HepG2 (cell line): ENCODE results near the gene RRM2. TPM values are rescaled to one million over a fixed set of nuclear protein-coding genes. Genes with fewer than 3 reads are reported as not detected.

Experiments used
- BRD4 ChIP-seq: sonication (generic); formaldehyde crosslinking; IDR thresholded peaks from 2 replicates; pipeline ENCODE4 v1.4.0; 2020; ENCODE audit warnings: missing genetic modification reagents
- CHCHD3 ChIP-seq: sonication (generic); formaldehyde crosslinking; IDR thresholded peaks from 2 replicates; pipeline ENCODE4 v1.8.0; 2022; ENCODE audit warnings: mild to moderate bottlenecking, missing genetic modification reagents, moderate library complexity
- EHMT2 ChIP-seq: fragments of 200-600 bp; sonication (generic); IDR thresholded peaks from 2 replicates; pipeline ENCODE4 v1.7.0; 2017; ENCODE audit warnings: antibody characterized with exemption, low read depth, low read length, borderline replicate concordance
- MEIS2 ChIP-seq: sonication (generic); formaldehyde crosslinking; IDR thresholded peaks from 2 replicates; pipeline ENCODE4 v1.9.0; 2021; ENCODE audit warnings: mild to moderate bottlenecking, missing genetic modification reagents
- NFIB ChIP-seq: sonication (generic); formaldehyde crosslinking; IDR thresholded peaks from 2 replicates; pipeline ENCODE4 v1.9.0; 2021; ENCODE audit warnings: missing genetic modification reagents, mild to moderate bottlenecking, borderline replicate concordance
- SMAD3 ChIP-seq: sonication (generic); formaldehyde crosslinking; IDR thresholded peaks from 2 replicates; pipeline ENCODE4 v1.4.0; 2020; ENCODE audit warnings: missing genetic modification reagents
- SUZ12 ChIP-seq: fragments of 150-350 bp; IDR thresholded peaks from 2 replicates; pipeline ENCODE4 v1.6.1; 2014; ENCODE audit warnings: low read depth, low read length
- XRCC5 ChIP-seq: fragments of 200-400 bp; formaldehyde crosslinking; optimal IDR thresholded peaks from 2 replicates; pipeline ENCODE3; 2017; ENCODE audit warnings: mild to moderate bottlenecking, low read length
- ZNF335 ChIP-seq: sonication (generic); formaldehyde crosslinking; IDR thresholded peaks from 2 replicates; pipeline ENCODE4 v1.4.0; 2020; ENCODE audit warnings: missing genetic modification reagents
- ZNF644 ChIP-seq: IDR thresholded peaks from 2 replicates; pipeline ENCODE4 v1.6.1; 2016; ENCODE audit warnings: low read depth
- ZNF761 ChIP-seq: sonication (generic); formaldehyde crosslinking; conservative IDR thresholded peaks from 2 replicates; pipeline ENCODE4 v1.4.0; 2020; ENCODE audit warnings: mild to moderate bottlenecking, missing genetic modification reagents
- polyA plus RNA-seq, 8 experiments: library from polyadenylated mRNA; depleted of rRNA in 3 of 8; stranded (reverse) in 7 of 8; unstranded in 1 of 8; fragments of >200 nt; fragmentation: Illumina TruSeq in 4 of 8; extraction: Trizol in 4 of 8; gene quantifications; 2 replicates each; pipeline versions ENCODE4 v1.2.1 to v1.2.3, GENCODE V29; 2011 to 2016; ENCODE audit warnings: low read depth in 4 of 8, missing spikeins in 1 of 8, mixed read lengths in 1 of 8; ENCODE audit not compliant: insufficient read depth in 1 of 8
- total RNA-seq, 5 experiments: library from RNA; depleted of rRNA; stranded (reverse); fragments of >200 nt; fragmentation: Illumina TruSeq; extraction: Trizol; gene quantifications; 2 replicates each; pipeline ENCODE4 v1.2.3, GENCODE V29; 2016; ENCODE audit warnings: low read depth in 1 of 5
- TF ChIP-seq, protein P1 (sequence below): sonication (generic); formaldehyde crosslinking; IDR thresholded peaks from 2 replicates; pipeline ENCODE4 v1.4.0; 2020; ENCODE audit warnings: missing genetic modification reagents
- TF ChIP-seq, protein P2 (sequence below): sonication (generic); formaldehyde crosslinking; IDR thresholded peaks from 2 replicates; pipeline ENCODE4 v1.4.0; 2020; ENCODE audit warnings: missing genetic modification reagents
- TF ChIP-seq, protein P3 (sequence below): sonication (generic); formaldehyde crosslinking; IDR thresholded peaks from 2 replicates; pipeline ENCODE4 v1.8.0; 2022; ENCODE audit warnings: mild to moderate bottlenecking, missing genetic modification reagents, moderate library complexity
- TF ChIP-seq, protein P4 (sequence below): sonication (generic); formaldehyde crosslinking; conservative IDR thresholded peaks from 2 replicates; pipeline ENCODE4 v1.4.0; 2020; ENCODE audit warnings: mild to moderate bottlenecking, missing genetic modification reagents, moderate library complexity
- TF ChIP-seq, protein P5 (sequence below): sonication (generic); formaldehyde crosslinking; IDR thresholded peaks from 2 replicates; pipeline ENCODE4 v1.5.1; 2020; ENCODE audit warnings: mild to moderate bottlenecking, missing genetic modification reagents, moderate library complexity

Gene RRM2
- total and polyA plus RNA-seq, 2 of the 13 experiments (the other 11 are each of a cell fraction or from before 2014, with no cell fraction given), result 31.3 to 150 TPM

DNA sequence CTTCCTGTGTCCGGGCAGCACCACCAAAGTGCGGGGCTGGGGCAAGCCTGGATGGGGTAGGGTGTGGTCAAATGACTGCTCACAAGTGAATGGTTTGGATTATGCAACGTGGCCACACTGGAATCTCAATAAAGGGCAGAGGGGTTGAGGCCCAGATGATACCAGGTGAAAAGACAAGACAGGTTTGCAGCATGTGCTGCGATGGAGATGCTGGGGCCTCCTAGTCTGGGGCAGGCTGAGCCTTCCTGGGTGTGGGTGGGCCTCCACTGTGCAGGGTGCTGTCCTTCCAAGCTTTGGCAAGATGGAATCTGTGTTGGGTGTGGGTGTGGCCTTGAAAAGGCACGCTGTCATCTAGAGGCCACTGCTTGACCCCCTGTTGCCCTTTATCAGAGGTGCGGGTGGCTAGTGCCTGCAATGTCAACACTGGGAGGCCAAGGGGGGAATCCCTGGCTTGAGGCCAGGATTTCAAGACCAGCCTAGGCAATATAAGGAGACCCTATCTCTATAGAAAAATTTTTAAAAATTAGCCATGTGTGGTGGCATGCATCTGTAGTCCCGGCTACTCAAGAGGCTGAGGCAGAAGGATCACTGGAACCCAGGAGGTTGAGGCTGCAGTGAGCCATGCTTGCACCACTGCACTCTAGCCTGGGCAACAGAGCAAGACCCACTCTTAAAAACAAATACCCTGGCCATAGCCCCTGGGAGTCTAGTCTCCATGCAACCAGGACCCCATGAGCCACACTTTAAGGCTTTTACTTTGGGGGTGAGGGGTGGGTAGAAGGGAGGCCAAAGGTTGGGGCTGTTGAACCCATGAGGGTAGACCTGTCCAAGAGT is 13.8 kb downstream of the RRM2 start (continued):
- no peak for TF ChIP-seq CHCHD3 (CRISPR knock-in tag)
- TF ChIP-seq ZNF335, result no peak
- no peak for TF ChIP-seq BRD4 (CRISPR knock-in tag)
- TF ChIP-seq, protein P1, sequence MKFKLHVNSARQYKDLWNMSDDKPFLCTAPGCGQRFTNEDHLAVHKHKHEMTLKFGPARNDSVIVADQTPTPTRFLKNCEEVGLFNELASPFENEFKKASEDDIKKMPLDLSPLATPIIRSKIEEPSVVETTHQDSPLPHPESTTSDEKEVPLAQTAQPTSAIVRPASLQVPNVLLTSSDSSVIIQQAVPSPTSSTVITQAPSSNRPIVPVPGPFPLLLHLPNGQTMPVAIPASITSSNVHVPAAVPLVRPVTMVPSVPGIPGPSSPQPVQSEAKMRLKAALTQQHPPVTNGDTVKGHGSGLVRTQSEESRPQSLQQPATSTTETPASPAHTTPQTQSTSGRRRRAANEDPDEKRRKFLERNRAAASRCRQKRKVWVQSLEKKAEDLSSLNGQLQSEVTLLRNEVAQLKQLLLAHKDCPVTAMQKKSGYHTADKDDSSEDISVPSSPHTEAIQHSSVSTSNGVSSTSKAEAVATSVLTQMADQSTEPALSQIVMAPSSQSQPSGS (CRISPR knock-in tag), result no peak
- TF ChIP-seq NFIB (CRISPR knock-in tag), result peak; percentile 47; the same call in 1 of the 2 replicates
- TF ChIP-seq EHMT2, result no peak
- TF ChIP-seq, protein P2, sequence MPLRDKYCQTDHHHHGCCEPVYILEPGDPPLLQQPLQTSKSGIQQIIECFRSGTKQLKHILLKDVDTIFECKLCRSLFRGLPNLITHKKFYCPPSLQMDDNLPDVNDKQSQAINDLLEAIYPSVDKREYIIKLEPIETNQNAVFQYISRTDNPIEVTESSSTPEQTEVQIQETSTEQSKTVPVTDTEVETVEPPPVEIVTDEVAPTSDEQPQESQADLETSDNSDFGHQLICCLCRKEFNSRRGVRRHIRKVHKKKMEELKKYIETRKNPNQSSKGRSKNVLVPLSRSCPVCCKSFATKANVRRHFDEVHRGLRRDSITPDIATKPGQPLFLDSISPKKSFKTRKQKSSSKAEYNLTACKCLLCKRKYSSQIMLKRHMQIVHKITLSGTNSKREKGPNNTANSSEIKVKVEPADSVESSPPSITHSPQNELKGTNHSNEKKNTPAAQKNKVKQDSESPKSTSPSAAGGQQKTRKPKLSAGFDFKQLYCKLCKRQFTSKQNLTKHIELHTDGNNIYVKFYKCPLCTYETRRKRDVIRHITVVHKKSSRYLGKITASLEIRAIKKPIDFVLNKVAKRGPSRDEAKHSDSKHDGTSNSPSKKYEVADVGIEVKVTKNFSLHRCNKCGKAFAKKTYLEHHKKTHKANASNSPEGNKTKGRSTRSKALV (CRISPR knock-in tag), result no peak
- TF ChIP-seq SUZ12, result no peak
- TF ChIP-seq ZNF761 (CRISPR knock-in tag), result 0 out of 2 replicates have a peak, but pooled peaks have one; percentile 11
- TF ChIP-seq SMAD3 (CRISPR knock-in tag), result no peak
- TF ChIP-seq MEIS2 (CRISPR knock-in tag), result 0 out of 2 replicates have a peak, but pooled peaks have one; percentile 44
- no peak for TF ChIP-seq XRCC5
- TF ChIP-seq, protein P3, sequence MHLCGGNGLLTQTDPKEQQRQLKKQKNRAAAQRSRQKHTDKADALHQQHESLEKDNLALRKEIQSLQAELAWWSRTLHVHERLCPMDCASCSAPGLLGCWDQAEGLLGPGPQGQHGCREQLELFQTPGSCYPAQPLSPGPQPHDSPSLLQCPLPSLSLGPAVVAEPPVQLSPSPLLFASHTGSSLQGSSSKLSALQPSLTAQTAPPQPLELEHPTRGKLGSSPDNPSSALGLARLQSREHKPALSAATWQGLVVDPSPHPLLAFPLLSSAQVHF (CRISPR knock-in tag), result no peak
- TF ChIP-seq, protein P4, sequence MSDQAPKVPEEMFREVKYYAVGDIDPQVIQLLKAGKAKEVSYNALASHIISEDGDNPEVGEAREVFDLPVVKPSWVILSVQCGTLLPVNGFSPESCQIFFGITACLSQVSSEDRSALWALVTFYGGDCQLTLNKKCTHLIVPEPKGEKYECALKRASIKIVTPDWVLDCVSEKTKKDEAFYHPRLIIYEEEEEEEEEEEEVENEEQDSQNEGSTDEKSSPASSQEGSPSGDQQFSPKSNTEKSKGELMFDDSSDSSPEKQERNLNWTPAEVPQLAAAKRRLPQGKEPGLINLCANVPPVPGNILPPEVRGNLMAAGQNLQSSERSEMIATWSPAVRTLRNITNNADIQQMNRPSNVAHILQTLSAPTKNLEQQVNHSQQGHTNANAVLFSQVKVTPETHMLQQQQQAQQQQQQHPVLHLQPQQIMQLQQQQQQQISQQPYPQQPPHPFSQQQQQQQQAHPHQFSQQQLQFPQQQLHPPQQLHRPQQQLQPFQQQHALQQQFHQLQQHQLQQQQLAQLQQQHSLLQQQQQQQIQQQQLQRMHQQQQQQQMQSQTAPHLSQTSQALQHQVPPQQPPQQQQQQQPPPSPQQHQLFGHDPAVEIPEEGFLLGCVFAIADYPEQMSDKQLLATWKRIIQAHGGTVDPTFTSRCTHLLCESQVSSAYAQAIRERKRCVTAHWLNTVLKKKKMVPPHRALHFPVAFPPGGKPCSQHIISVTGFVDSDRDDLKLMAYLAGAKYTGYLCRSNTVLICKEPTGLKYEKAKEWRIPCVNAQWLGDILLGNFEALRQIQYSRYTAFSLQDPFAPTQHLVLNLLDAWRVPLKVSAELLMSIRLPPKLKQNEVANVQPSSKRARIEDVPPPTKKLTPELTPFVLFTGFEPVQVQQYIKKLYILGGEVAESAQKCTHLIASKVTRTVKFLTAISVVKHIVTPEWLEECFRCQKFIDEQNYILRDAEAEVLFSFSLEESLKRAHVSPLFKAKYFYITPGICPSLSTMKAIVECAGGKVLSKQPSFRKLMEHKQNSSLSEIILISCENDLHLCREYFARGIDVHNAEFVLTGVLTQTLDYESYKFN (CRISPR knock-in tag), result peak; percentile 70
- TF ChIP-seq, protein P5, sequence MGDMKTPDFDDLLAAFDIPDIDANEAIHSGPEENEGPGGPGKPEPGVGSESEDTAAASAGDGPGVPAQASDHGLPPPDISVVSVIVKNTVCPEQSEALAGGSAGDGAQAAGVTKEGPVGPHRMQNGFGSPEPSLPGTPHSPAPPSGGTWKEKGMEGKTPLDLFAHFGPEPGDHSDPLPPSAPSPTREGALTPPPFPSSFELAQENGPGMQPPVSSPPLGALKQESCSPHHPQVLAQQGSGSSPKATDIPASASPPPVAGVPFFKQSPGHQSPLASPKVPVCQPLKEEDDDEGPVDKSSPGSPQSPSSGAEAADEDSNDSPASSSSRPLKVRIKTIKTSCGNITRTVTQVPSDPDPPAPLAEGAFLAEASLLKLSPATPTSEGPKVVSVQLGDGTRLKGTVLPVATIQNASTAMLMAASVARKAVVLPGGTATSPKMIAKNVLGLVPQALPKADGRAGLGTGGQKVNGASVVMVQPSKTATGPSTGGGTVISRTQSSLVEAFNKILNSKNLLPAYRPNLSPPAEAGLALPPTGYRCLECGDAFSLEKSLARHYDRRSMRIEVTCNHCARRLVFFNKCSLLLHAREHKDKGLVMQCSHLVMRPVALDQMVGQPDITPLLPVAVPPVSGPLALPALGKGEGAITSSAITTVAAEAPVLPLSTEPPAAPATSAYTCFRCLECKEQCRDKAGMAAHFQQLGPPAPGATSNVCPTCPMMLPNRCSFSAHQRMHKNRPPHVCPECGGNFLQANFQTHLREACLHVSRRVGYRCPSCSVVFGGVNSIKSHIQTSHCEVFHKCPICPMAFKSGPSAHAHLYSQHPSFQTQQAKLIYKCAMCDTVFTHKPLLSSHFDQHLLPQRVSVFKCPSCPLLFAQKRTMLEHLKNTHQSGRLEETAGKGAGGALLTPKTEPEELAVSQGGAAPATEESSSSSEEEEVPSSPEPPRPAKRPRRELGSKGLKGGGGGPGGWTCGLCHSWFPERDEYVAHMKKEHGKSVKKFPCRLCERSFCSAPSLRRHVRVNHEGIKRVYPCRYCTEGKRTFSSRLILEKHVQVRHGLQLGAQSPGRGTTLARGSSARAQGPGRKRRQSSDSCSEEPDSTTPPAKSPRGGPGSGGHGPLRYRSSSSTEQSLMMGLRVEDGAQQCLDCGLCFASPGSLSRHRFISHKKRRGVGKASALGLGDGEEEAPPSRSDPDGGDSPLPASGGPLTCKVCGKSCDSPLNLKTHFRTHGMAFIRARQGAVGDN, result peak; percentile 63
- TF ChIP-seq ZNF644 (CRISPR knock-in tag), result peak; percentile 61
